ENCODE results near the gene VAPA.

GRCh38 chr18:9916808-9917207 lies 3.0 kb downstream of the VAPA start:
- TF ChIP-seq POLR2A (IDR thresholded peaks at IDR 0.05): no peak
- TF ChIP-seq CTCF (IDR thresholded peaks at IDR 0.05): no peak
- no peak for TF ChIP-seq EP300 (IDR thresholded peaks at IDR 0.05)

Data from suprapubic skin (tissue), 3 donors.